ENCODE results near the gene UBD. TPM values are rescaled to one million over a fixed set of nuclear protein-coding genes. Genes with fewer than 3 reads are reported as not detected.

UBD gene
- total RNA-seq (2014; rRNA removed; shearing (Covaris generic)) = 0.99 and 1.1 TPM in 2 replicates

GRCh38 chr6:29559524-29560287 is at the start of gene UBD:
Gene UBD, minus strand, starts transcription at chr6:29559732. Its CDS starts 31 bp downstream, at chr6:29559701.
- no peak for DNase-seq (ENCODE audit: low spot score)

- no peak for DNase-seq (ENCODE audit: low spot score)
Measured at GRCh38 chr6:29608131-29608530, 48.6 kb upstream of the UBD start.

- no peak for DNase-seq (ENCODE audit: low spot score)
Measured at GRCh38 chr6:29603930-29604329, 44.4 kb upstream of the UBD start.

GRCh38 chr6:29603456-29603855 is 43.9 kb upstream of the UBD start:
- no peak for DNase-seq (ENCODE audit: low spot score)

GRCh38 chr6:29602564-29603361 is 43.2 kb upstream of the UBD start:
- DNase-seq (ENCODE audit: low spot score) = peak; percentile 39

DNA sequence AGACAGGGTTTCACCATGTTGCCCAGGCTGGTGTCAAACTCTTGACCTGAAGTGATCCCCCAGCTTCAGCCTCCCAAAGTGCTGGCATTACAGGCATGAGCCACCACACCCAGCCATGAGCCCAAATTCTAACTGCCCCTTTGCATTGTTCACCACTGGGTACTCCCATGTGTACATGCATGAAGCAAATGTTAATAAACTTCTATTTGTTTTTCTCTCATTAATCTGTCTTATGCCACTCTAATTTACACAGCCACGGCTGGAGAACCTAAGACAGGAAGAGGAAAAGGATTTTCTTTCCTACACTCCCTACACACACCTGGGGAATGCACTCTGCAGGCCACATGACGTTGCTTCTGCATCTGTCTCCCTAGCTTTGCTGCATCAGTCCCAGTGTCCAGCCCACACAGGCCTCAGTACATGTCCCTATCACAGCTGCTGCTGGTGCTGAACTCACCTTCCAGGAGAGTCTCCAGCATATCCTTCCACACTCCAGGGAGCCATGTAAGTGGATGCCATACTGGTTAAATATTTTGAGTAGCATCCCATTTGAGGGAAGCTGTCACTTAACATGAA is 38.7 kb upstream of the UBD start:
- DNase-seq (ENCODE audit: low spot score) = no peak

DNA sequence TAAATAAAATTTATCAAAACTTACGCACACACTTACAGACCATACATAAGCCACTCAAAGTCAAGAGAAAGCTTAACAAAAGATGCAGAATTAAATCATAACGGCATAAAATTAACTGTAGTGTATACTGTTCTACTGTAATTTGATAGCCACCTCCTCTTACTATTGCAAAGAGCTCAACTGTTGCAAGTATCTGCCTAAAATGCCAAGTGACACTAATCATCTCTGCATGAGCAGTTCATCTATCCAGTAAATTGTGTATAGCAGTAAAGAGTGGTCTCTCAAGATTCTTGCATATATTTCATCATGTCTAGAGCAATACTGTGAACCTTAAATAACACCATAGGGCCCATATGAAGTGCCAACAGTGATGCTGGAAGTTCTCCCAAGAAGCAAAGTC is 37.7 kb upstream of the UBD start:
- no peak for DNase-seq (ENCODE audit: low spot score)

DNA sequence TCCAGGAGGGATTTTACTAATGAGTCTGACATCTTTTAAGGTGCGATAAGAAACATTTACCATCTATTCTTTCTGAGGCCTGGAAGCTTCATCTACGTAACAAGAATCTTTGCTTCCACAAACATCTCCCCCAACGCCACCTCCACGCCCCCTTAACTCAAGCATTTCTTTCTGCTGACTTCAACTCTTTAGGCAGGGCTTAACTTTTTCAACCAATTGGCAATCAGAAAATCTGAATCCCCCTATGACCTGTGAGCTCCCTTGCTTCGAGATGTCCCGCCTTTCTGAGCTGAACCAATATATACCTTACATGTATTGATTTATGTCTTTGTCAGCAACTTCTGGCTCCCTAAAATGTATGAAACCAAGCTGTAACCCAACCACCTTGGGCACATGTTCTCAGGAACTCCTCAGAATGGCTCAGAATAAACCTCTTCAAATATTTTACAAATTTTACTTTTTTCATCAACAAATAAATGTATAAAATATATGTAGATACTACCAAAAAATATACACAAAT is 36.9 kb upstream of the UBD start:
- DNase-seq (ENCODE audit: low spot score) = no peak

GRCh38 chr6:29593199-29593855 is 33.8 kb upstream of the UBD start:
- no peak for DNase-seq (ENCODE audit: low spot score)

DNA sequence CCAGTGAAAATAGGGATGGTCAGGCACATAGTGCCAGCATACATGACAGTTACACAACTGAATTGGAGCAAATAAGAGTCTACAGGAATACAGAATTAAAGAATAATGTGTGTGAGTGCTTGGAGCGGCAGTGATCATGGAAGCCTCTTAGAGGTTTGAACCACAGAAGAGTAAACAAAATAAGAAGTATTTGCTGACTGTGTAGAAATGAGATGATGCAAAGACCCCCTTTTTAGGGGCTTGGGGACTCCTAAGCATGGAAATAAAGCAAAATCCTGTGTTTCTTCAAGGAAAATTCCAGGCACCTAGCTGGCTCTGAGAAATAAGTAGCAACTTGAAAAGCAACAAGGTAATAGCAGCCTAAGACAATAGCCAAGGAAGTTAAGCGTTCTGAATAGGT is 32.1 kb upstream of the UBD start:
- DNase-seq (ENCODE audit: low spot score) = no peak

GRCh38 chr6:29590218-29590808 is 30.8 kb upstream of the UBD start:
- no peak for DNase-seq (ENCODE audit: low spot score)

DNA sequence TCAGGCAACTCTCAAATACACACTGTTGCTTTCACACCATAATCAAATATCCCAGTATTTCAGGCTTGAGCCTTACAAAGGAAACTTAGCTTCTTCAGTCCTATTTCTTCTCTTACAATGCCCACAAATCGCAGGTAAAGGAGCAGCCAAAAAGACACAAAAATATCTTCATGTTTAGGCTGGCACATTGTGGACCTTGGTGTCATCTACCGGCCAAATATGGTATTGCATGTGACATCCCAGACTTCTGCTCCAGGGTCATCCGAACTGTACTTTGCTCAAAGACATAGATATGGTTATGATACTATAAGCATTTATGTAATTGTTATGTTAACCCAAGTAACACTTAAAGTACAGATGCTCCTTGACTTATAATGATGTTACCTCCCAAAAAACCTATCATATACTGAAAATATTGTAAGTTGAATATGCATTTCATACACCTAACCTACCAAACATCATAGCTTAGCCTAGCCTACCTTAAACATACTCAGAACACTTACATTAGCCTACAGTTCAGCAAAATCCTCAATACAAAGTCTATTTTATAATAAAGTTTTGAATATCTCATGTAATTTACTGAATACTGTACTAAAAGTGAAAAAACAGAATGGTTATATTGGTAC is 30.0 kb upstream of the UBD start:
- DNase-seq (ENCODE audit: low spot score) = peak; percentile 47

DNA sequence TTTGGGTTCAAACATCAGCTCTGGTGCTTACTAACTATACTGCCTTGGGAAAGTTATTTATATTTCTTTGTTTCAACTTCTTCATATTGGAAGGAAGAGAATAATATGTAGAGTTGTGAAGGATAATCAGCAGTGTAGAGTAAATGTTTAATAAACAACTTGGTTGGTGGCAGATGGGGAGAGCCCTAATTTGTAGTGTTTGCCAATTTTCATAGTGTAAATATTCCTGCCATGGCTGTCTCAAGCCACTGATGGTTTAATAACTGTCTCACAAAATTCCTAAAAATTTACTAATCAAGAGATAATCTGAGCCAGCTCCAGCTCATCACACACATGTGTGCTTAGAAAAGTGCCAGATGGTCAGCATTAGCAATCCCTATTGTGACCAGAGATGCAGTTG is 25.3 kb upstream of the UBD start, which contains the start of gene OR2H2:
OR2H2 (plus strand) TSS at position 301 of the 400 bp plus-strand sequence. CDS start 2,824 bp downstream, outside the sequence.
- no peak for DNase-seq (ENCODE audit: low spot score)

DNA sequence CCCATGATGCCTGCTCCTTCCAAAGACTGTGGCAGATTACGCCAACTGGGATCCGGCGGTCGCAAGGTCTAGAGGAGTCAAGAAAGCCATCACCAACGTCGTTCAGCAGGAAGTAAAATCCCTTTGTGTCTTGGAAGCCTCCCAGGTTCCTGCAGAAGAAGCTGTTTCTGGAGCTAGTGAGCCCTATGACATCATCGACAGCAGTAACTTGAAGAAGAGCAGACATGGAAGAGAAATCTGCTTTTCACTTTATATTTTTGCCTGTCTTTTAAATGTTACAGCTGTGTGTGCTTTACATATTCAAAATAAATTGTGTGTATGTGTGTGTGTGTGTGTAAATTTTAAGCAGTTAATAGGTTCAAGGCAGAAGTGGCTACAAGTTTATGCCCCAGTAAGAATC is 18.0 kb upstream of the UBD start:
- DNase-seq (ENCODE audit: low spot score) = no peak

GRCh38 chr6:29576056-29576455 is 16.5 kb upstream of the UBD start:
- no peak for DNase-seq (ENCODE audit: low spot score)

DNA sequence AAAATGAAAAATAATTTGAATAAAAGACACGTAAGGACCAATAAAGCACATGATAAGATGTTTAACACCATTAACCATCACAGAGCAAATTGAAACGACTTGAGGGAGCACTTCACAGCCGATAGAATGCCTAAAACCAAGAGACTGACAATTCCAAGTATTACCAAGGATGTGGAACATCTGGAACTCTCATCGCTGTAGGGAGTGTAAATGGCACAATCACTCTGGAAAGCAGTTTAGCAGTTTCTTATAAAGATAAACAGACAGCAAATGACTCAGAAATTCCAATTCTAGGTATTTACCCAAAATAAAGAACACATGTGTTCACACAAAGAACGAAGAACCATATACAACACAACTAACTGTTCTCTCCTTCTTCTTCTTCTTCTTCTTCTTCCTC is 8.5 kb upstream of the UBD start:
- peak; percentile 51 for DNase-seq (ENCODE audit: low spot score)

GRCh38 chr6:29567541-29567940 is 8.0 kb upstream of the UBD start:
- DNase-seq (ENCODE audit: low spot score) = no peak

DNA sequence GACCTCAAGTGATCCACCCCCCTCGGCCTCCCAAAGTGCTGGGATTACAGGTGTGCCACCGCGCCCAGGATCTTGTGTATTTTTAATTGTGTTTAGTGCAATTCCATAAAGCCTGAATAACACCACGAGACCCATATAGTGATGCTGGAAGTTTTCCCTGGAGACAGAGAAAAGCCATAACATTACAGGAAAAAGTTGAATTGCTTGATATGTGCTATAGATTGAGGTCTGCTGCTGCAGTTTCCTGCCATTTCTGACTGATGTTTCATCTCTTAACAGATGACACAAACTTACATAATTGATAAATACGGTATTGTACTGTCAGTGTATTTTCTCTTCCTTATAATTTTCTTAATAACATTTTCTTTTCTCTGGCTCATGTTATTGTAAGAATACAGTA is 7.3 kb upstream of the UBD start:
- DNase-seq (ENCODE audit: low spot score) = no peak

DNA sequence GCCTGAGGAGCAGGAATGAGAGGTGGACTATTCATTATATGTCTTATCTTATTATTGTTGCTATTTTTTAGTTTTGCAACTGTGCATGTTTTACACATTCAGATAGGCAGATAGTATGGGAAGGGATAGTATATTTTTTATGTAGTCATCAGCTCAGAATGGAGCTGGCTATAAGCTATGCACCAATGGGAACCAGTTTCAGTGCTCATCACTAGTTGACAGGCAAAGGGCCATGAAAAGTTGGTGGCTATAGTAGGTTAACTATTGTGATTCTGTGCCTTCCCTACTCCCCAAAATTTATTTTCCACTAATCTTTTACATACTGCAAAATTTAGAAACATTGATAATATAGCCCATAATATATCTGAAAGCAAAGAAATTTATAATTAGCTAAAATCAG is 5.3 kb upstream of the UBD start:
- DNase-seq (ENCODE audit: low spot score) = no peak

GRCh38 chr6:29563435-29563965 is 4.0 kb upstream of the UBD start:
- DNase-seq (ENCODE audit: low spot score) = no peak
